ENCODE measurements around the gene DGLUCY.
"Not testable (repeated sequence)": the region's sequence is repeated elsewhere in the genome, so short reads cannot be mapped to it uniquely, and the experiment has no call there.

DNA sequence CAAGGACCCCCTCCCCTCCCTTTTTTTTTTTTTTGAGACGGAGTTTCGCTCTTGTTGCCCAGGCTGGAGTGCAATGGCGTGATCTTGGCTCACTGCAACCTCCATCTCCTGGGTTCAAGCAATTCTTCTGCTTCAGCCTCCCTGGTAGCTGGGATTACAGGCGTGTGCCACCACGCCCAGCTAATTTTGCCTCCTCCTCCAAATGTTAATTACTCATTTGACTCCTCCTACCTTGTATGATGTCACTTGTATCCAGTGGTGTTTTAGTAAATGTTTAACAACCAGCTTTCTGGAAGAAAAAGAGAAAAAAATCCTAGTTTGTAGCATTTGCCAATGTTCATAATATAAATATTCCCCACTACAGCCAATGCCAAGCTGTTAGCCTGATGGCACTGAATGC lies 16.2 kb upstream of the DGLUCY start:
- TF ChIP-seq CTCF, POLR2AphosphoS5, POLR2A (IDR thresholded peaks at IDR 0.05): not testable (repeated sequence)

Measured in breast epithelium (tissue), 3 donors.